Stimulated activated naive CD4-positive, alpha-beta T cell (primary cell): Measurements from ENCODE around the gene CCND2.
"Not testable (repeated sequence)": the region's sequence is repeated elsewhere in the genome, so short reads cannot be mapped to it uniquely, and the experiment has no call there.

Experiments used
- DNase-seq, 6 experiments: peaks; one replicate each; lab custom pipeline; 2025; lab: John Stamatoyannopoulos, UW

CCND2 gene

GRCh38 chr12:4273652-4274395 is at the start of gene CCND2:
Gene CCND2 (plus strand): TSS chr12:4273762. CDS start chr12:4274041, 279 bp downstream.
- peak; percentile 40 to 73 (median 57) for DNase-seq

- no peak for DNase-seq
These were observed 49.2 kb upstream of the CCND2 start for GRCh38 chr12:4224206-4224889.

- DNase-seq = no peak
These were observed 48.0 kb upstream of the CCND2 start for GRCh38 chr12:4225571-4225970.

DNA sequence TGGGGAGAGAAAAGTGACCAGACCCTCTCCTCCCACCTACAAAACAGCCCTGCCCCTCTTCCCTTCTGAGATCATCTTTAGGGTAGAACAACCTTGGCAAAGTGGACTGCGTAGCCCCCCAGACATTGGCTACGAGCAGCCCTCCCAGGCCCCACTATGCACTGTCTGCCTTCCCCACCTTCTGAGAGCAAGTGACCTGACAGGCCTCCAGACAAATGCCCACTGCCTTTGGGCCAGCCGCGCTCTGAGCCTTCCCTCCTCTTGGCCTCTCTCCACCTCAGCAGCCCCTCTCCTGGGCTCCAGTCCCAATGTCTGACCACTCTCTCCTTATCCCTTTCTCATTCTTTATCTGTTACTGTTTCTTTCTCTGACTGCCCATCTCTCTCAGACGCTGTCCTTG is 46.5 kb upstream of the CCND2 start:
- no peak for DNase-seq

- DNase-seq = no peak
These were observed 45.4 kb upstream of the CCND2 start for GRCh38 chr12:4228122-4228580.

GRCh38 chr12:4230526-4230925 is 43.0 kb upstream of the CCND2 start:
- DNase-seq = no peak

- DNase-seq = no peak
These were observed 35.0 kb upstream of the CCND2 start for GRCh38 chr12:4238577-4238976.

- no peak for DNase-seq
These were observed 33.8 kb upstream of the CCND2 start for GRCh38 chr12:4239746-4240145.

GRCh38 chr12:4240161-4240783 is 33.3 kb upstream of the CCND2 start:
- DNase-seq = no peak

DNA sequence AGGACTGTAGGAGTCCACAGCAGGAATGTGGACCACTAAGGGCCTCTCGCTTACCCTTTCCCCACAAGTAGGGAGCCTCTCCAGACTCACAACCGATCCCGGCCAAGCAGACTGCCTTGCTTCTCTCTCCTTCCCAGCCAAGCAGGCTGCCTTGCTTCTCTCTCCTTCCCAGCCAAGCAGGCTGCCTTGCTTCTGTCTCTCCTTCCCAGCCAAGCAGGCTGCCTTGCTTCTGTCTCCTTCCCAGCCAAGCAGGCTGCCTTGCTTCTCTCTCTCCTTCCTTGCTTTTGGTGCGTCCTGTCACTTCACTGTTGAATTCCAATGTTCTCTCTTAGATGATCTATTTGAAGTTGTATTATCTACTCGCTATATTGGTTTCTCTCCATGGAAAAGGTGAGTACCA is 32.6 kb upstream of the CCND2 start:
- no peak for DNase-seq

DNA sequence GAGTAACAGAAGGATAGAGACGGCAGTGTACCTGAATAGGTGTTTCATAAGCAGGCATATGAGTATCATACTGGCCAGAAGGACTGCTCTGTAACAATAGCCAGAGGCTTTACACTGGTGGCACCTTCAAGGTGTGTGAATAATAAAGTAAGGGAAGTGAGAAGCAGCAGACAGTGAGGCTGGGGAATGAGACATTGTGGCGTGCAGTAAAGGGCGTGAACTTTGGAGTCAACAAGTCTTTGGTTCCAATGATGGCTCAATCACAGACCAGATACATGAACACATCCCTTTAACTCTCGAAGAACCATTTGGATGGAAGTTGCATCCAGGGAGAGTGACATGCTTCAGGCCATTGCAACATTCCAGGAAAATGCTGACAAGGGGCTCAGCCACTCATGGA is 32.0 kb upstream of the CCND2 start:
- DNase-seq = no peak

DNA sequence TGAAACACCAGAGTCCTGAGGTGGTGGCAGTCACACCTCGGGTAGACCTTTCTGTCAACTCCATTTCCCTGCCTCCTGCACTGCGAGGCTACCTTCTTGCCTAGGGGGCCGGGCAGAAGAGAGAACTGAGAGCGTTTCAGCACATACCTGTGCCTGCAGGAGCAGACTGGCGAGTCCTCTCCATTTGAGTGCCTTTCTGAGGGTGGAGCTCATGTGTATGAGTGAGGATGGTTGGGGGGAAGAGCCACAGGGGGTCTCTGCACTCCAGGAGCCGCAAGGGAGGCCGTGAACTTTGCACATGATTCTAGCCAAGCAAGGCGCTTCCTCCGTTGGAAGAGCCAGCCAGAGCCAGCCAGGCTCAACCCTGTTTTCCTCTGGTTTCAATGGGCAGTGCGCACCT is 31.0 kb upstream of the CCND2 start:
- no peak for DNase-seq

DNA sequence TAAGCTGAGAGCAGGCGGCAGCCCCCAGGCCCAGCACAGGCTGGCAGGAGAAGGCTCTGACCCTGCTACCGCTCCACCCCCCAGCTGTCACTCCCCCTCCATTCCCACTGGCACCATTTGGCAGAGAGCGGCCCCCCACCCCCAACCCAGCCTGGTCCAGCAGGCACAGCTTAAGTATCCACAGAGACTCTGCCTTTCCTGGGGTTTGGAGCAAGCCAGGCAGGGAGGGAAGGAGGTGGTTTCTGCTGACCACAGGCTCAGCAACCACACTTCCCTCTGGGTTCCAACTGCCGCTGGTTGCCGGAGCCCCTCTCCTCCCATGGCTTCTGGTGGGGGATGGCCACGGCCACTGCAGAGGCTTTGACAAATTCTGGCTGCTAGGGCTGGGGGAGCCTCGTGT is 30.5 kb upstream of the CCND2 start:
- no peak for DNase-seq

DNA sequence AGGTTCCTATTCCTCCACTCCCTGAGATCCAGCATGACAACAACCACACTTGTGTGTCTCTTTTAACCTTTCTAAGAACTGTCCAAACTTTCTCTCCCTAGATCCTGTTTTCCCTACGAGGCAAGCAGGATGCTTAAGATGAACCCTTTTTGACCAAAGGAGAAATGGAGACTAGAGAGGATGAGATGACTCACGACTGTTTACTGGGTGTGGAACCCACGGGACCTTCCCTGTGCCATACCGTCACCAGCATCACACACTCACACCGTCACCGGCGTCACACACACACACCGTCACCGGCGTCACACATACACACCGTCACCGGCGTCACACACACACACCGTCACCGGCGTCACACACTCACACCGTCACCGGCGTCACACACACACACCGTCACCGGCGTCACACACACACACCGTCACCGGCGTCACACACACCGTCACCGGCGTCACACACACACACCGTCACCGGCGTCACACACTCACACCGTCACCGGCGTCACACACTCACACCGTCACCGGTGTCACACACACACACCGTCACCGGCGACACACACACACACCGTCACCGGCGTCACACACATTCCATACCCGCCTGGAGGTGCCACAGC is 30.0 kb upstream of the CCND2 start:
- DNase-seq = not testable (repeated sequence)

DNA sequence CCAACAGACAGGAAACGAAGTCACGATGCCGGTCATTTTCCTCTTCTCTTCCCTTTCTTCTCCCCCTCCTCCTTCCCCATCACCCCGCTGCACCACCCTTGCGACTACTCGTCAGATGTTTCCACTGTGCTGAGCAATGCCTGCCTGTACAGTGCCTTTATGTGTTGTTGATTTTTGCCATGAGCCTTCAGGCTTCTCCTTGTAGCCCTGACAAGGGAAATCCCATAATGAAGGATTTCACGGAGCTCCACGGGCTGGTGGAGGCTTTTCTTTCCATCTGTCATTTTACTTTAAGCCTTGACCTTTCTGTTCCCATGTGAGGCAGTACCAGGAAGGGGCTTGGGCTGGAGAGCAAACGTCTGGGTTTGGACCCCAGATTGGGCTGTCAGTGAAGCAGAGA is 28.7 kb upstream of the CCND2 start:
- DNase-seq = no peak

DNA sequence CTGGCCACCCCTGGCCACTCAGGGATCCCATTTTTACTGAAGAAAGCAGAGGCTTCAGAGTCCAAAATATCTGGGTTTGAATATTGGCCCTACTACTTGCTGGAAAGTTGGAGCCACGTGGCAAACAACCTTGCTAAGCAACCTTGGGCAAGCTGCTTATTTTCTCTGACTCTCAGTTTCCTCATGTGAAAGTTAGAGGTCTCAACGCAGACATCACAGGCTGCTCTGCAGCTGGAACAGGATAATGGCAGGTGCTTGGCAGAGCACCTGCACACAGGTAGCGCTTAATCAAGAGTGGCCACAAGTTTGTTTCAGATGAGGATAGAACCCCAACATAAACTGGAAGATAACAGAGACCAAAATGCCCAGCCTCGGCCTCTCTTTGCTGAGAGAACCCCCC is 28.1 kb upstream of the CCND2 start:
- no peak for DNase-seq

- DNase-seq = no peak
These were observed 27.4 kb upstream of the CCND2 start for GRCh38 chr12:4246116-4246515.

DNA sequence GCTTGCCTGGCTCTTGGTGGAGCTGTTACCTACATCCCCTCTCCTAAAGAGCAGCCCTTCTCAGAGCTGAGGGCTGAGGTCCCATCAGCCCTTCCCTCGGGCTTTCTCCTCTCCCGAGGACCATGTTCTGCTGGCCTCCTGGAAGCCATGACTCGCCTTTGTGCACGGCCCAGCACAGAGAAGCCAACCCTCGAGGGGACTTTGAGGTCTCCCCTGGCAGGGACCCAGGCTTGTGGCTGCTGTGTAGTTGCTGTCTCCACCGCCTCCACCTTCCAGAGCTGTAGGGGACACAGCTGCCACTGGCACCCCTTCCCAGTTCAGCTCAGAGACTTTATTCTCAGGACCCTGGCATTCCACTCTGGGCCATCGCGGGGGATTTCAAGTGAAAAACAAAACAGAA is 22.9 kb upstream of the CCND2 start:
- no peak for DNase-seq

- peak in 4 of 6 experiments; percentile 16 to 64 (median 37) for DNase-seq
These were observed 22.2 kb upstream of the CCND2 start for GRCh38 chr12:4251216-4251891.

- no peak for DNase-seq
These were observed 21.6 kb upstream of the CCND2 start for GRCh38 chr12:4251967-4252366.

GRCh38 chr12:4252601-4253000 is 21.0 kb upstream of the CCND2 start:
- DNase-seq = no peak
